GM19239 (cell line): ENCODE results near the gene CTSF.
"Not testable (repeated sequence)": the region's sequence is repeated elsewhere in the genome, so short reads cannot be mapped to it uniquely, and the experiment has no call there.

ENCODE experiments used
- DNase-seq: peaks from one replicate; pipeline ENCODE4 v3.0.0; 2011; ENCODE audit warnings: low spot score; ENCODE audit not compliant: insufficient read length
- FAIRE-seq: peaks from 2 replicates; lab custom pipeline; 2011; peaks lifted over from hg19 to GRCh38; lab: Jason Lieb, UNC

CTSF gene

GRCh38 chr11:66568124-66568916 is at the start of gene CTSF:
Gene CTSF, minus strand, starts transcription at chr11:66568606. Its CDS starts 120 bp downstream, at chr11:66568486.
- no peak for FAIRE-seq
- peak; percentile 78 for DNase-seq

GRCh38 chr11:66617155-66617834 is 48.9 kb upstream of the CTSF start:
- DNase-seq: no peak
- FAIRE-seq: no peak

GRCh38 chr11:66616379-66617154 is 48.2 kb upstream of the CTSF start, which contains the start of gene RBM14:
Gene RBM14, plus strand, starts transcription at chr11:66616630. Its CDS starts 91 bp downstream, at chr11:66616721.
- DNase-seq (peak; percentile 99), FAIRE-seq (peak; percentile 86)

- DNase-seq: no peak
- FAIRE-seq: no peak
These were observed 45.7 kb upstream of the CTSF start for GRCh38 chr11:66614073-66614472.

- no peak for FAIRE-seq
- no peak for DNase-seq
These were observed 44.1 kb upstream of the CTSF start for GRCh38 chr11:66612458-66612857.

- peak; percentile 72 for FAIRE-seq
These were observed 41.6 kb upstream of the CTSF start for GRCh38 chr11:66609721-66610617.

GRCh38 chr11:66607126-66607834 is 38.9 kb upstream of the CTSF start:
- DNase-seq: no peak
- FAIRE-seq: no peak

More at GRCh38 chr11:66609721-66610617, 41.6 kb upstream of the CTSF start:
- DNase-seq: no peak

- not testable (repeated sequence) for FAIRE-seq, DNase-seq
These were observed 38.2 kb upstream of the CTSF start for GRCh38 chr11:66606608-66607007.

GRCh38 chr11:66604155-66604554 is 35.7 kb upstream of the CTSF start:
- no peak for DNase-seq
- FAIRE-seq: no peak

- FAIRE-seq: no peak
- no peak for DNase-seq
These were observed 34.7 kb upstream of the CTSF start for GRCh38 chr11:66603072-66603471.

- no peak for FAIRE-seq
- no peak for DNase-seq
These were observed 32.3 kb upstream of the CTSF start for GRCh38 chr11:66600631-66601233.

GRCh38 chr11:66600219-66600618 is 31.8 kb upstream of the CTSF start:
- DNase-seq (no peak), FAIRE-seq (no peak)

GRCh38 chr11:66598993-66599392 is 30.6 kb upstream of the CTSF start:
- DNase-seq: no peak
- FAIRE-seq: no peak

- no peak for DNase-seq
- no peak for FAIRE-seq
These were observed 27.0 kb upstream of the CTSF start for GRCh38 chr11:66595245-66595904.

- DNase-seq: no peak
- FAIRE-seq: no peak
These were observed 25.2 kb upstream of the CTSF start for GRCh38 chr11:66593650-66594049.

- DNase-seq (no peak), FAIRE-seq (no peak)
These were observed 24.9 kb upstream of the CTSF start for GRCh38 chr11:66593303-66593635.

GRCh38 chr11:66592457-66593302 is 24.3 kb upstream of the CTSF start, which contains the start of the genes CCDC87 and CCS:
Gene CCDC87, minus strand, starts transcription at chr11:66593063. Its CDS starts 48 bp downstream, at chr11:66593015.
Gene CCS, plus strand, starts transcription at chr11:66593185. Its CDS starts 77 bp downstream, at chr11:66593262.
- peak; percentile 100 for DNase-seq
- FAIRE-seq: peak; percentile 92
